HepG2 (cell line): ENCODE measurements around the gene GBGT1. TPM values are rescaled to one million over a fixed set of nuclear protein-coding genes. Genes with fewer than 3 reads are reported as not detected.

ENCODE experiments used
- GMEB1 ChIP-seq: sonication (generic); formaldehyde crosslinking; IDR thresholded peaks from 2 replicates; pipeline ENCODE4 v1.5.1; 2020; ENCODE audit warnings: missing genetic modification reagents, mild to moderate bottlenecking, borderline replicate concordance
- IRF9 ChIP-seq: sonication (generic); formaldehyde crosslinking; IDR thresholded peaks from 2 replicates; pipeline ENCODE4 v1.8.0; 2022; ENCODE audit warnings: missing genetic modification reagents, mild to moderate bottlenecking, borderline replicate concordance
- ISX ChIP-seq: sonication (generic); formaldehyde crosslinking; conservative IDR thresholded peaks from 2 replicates; pipeline ENCODE4 v1.5.0; 2020; ENCODE audit warnings: missing genetic modification reagents
- MBNL3 ChIP-seq: fragments of 250-450 bp; sonication (Bioruptor Pico); conservative IDR thresholded peaks from 2 replicates; pipeline ENCODE4 v1.8.0; 2022; ENCODE audit warnings: mild to moderate bottlenecking, inconsistent platforms
- MYC ChIP-seq: sonication (generic); formaldehyde crosslinking; IDR thresholded peaks from 2 replicates; pipeline ENCODE4 v1.9.0; 2021; ENCODE audit warnings: missing genetic modification reagents, borderline replicate concordance
- NR0B2 ChIP-seq: sonication (generic); formaldehyde crosslinking; IDR thresholded peaks from 2 replicates; pipeline ENCODE4 v1.4.0; 2020; ENCODE audit warnings: mild to moderate bottlenecking, missing genetic modification reagents
- NR3C1 ChIP-seq: sonication (generic); formaldehyde crosslinking; IDR thresholded peaks from 2 replicates; pipeline ENCODE4 v1.4.0; 2020; ENCODE audit warnings: missing genetic modification reagents
- PREB ChIP-seq: sonication (generic); formaldehyde crosslinking; IDR thresholded peaks from 2 replicates; pipeline ENCODE4 v1.4.0; 2020; ENCODE audit warnings: missing genetic modification reagents
- RBAK ChIP-seq: sonication (generic); formaldehyde crosslinking; IDR thresholded peaks from 2 replicates; pipeline ENCODE4 v1.5.1; 2020; ENCODE audit warnings: mild to moderate bottlenecking, missing genetic modification reagents
- RFX5 ChIP-seq: IDR thresholded peaks from 2 replicates; pipeline ENCODE4 v1.6.1; 2011; ENCODE audit warnings: low read depth, low read length, improper control_type of control experiment
- RORA ChIP-seq: sonication (generic); formaldehyde crosslinking; IDR thresholded peaks from 2 replicates; pipeline ENCODE4 v1.5.0; 2020; ENCODE audit warnings: mild to moderate bottlenecking, missing genetic modification reagents, moderate library complexity
- SMAD9 ChIP-seq: sonication (generic); formaldehyde crosslinking; IDR thresholded peaks from 2 replicates; pipeline ENCODE4 v1.5.1; 2020; ENCODE audit warnings: mild to moderate bottlenecking, missing genetic modification reagents
- SRF ChIP-seq: IDR thresholded peaks from 2 replicates; pipeline ENCODE4 v1.6.1; 2011; ENCODE audit warnings: mild to moderate bottlenecking, low read depth, low read length, moderate library complexity
- SRSF9 ChIP-seq: fragments of 200-400 bp; formaldehyde crosslinking; IDR thresholded peaks from 2 replicates; pipeline ENCODE4 v1.6.1; 2018; ENCODE audit warnings: borderline replicate concordance, mild to moderate bottlenecking, low read depth, low read length; ENCODE audit not compliant: insufficient read depth, poor library complexity, severe bottlenecking
- STAT6 ChIP-seq: sonication (generic); formaldehyde crosslinking; IDR thresholded peaks from 2 replicates; pipeline ENCODE4 v1.4.0; 2020; ENCODE audit warnings: missing genetic modification reagents, mild to moderate bottlenecking, borderline replicate concordance
- ZFP90 ChIP-seq: sonication (generic); formaldehyde crosslinking; IDR thresholded peaks from 2 replicates; pipeline ENCODE4 v1.8.0; 2022; ENCODE audit warnings: missing genetic modification reagents, mild to moderate bottlenecking, inconsistent platforms, borderline replicate concordance
- ZNF138 ChIP-seq: sonication (generic); formaldehyde crosslinking; IDR thresholded peaks from 2 replicates; pipeline ENCODE4 v1.5.0; 2020; ENCODE audit warnings: mild to moderate bottlenecking, low read depth, missing genetic modification reagents
- ZNF234 ChIP-seq: sonication (generic); formaldehyde crosslinking; conservative IDR thresholded peaks from 2 replicates; pipeline ENCODE4 v1.5.1; 2020; ENCODE audit warnings: mild to moderate bottlenecking, missing genetic modification reagents
- ZNF468 ChIP-seq: sonication (generic); formaldehyde crosslinking; IDR thresholded peaks from 2 replicates; pipeline ENCODE4 v1.8.0; 2022; ENCODE audit warnings: mild to moderate bottlenecking, moderate library complexity, missing genetic modification reagents
- ZNF564 ChIP-seq: sonication (generic); formaldehyde crosslinking; IDR thresholded peaks from 2 replicates; pipeline ENCODE4 v1.8.1; 2023; ENCODE audit warnings: mild to moderate bottlenecking, missing genetic modification reagents
- ZNF792 ChIP-seq: IDR thresholded peaks from 2 replicates; pipeline ENCODE4 v1.6.1; 2016
- polyA plus RNA-seq, 8 experiments: library from polyadenylated mRNA; depleted of rRNA in 3 of 8; stranded (reverse) in 7 of 8; unstranded in 1 of 8; fragments of >200 nt; fragmentation: Illumina TruSeq in 4 of 8; extraction: Trizol in 4 of 8; gene quantifications; 2 replicates each; pipeline versions ENCODE4 v1.2.1 to v1.2.3, GENCODE V29; 2011 to 2016; ENCODE audit warnings: low read depth in 4 of 8, missing spikeins in 1 of 8, mixed read lengths in 1 of 8; ENCODE audit not compliant: insufficient read depth in 1 of 8
- total RNA-seq, 5 experiments: library from RNA; depleted of rRNA; stranded (reverse); fragments of >200 nt; fragmentation: Illumina TruSeq; extraction: Trizol; gene quantifications; 2 replicates each; pipeline ENCODE4 v1.2.3, GENCODE V29; 2016; ENCODE audit warnings: low read depth in 1 of 5

Gene GBGT1
- total and polyA plus RNA-seq, 2 of the 13 experiments (the other 11 are each of a cell fraction or from before 2014, with no cell fraction given) = not detected

- TF ChIP-seq RORA (CRISPR knock-in tag) (no peak), NR3C1 (no peak), RBAK (CRISPR knock-in tag) (no peak), ZNF564 (CRISPR knock-in tag) (peak; percentile 86), PREB (CRISPR knock-in tag) (no peak), ZNF138 (peak; percentile 90), IRF9 (CRISPR knock-in tag) (no peak), MBNL3 (CRISPR knock-in tag) (no peak), ZNF234 (no peak), ZFP90 (CRISPR knock-in tag) (peak; percentile 61; the same call in 1 of the 2 replicates), RFX5 (no peak), STAT6 (no peak), ZNF792 (CRISPR knock-in tag) (no peak), GMEB1 (CRISPR knock-in tag) (peak; percentile 78), SMAD9 (no peak), SRSF9 (no peak), SRF (no peak), MYC (CRISPR knock-in tag) (peak; percentile 100), ZNF468 (CRISPR knock-in tag) (no peak), ISX (CRISPR knock-in tag) (no peak), NR0B2 (CRISPR knock-in tag) (peak; percentile 94)
Measured at GRCh38 chr9:133149130-133150015, 14.3 kb downstream of the GBGT1 start (continued).
